Gastroesophageal sphincter (tissue), 4 donors: Measurements from ENCODE around the gene NKIRAS2. TPM values are rescaled to one million over a fixed set of nuclear protein-coding genes. Genes with fewer than 3 reads are reported as not detected.

ENCODE experiments used
- ATAC-seq: fragments of 150-250 bp; one replicate; pipeline ENCODE4 v1.9.1; 2016; ENCODE audit warnings: mild to moderate bottlenecking, moderate library complexity
- H3K27ac ChIP-seq, 4 donors: fragments of 200-600 bp; sonication (generic) in 3 of 4; 1 replicate in 3 of 4; 2 replicates in 1 of 4; pipeline ENCODE4 v1.5.1; 2016 to 2019
- H3K27me3 ChIP-seq: fragments of 200-600 bp; sonication (generic); one replicate; pipeline ENCODE4 v1.5.1; 2019
- H3K36me3 ChIP-seq, 2 donors: fragments of 200-600 bp; sonication (generic); one replicate each; pipeline ENCODE4 v1.5.1; 2019; ENCODE audit warnings: control low read depth in 1 of 2
- H3K4me1 ChIP-seq, 3 donors: fragments of 200-600 bp; sonication (generic); 1 replicate in 2 of 3; 2 replicates in 1 of 3; pipeline ENCODE4 v1.5.1; 2016 to 2019; ENCODE audit warnings: control low read depth in 2 of 3
- H3K4me3 ChIP-seq, 2 donors: fragments of 200-600 bp; sonication (generic); one replicate each; pipeline ENCODE4 v1.5.1; 2019; ENCODE audit warnings: mild to moderate bottlenecking in 1 of 2, moderate library complexity in 1 of 2
- H3K9me3 ChIP-seq, 3 donors: fragments of 200-600 bp; sonication (generic); one replicate each; pipeline ENCODE4 v1.5.1; 2017 to 2019; ENCODE audit warnings: control low read depth in 2 of 3
- CTCF ChIP-seq, 4 experiments: fragments of 200-600 bp in 2 of 4; fragments of 450-650 bp in 2 of 4; sonication (generic) in 1 of 4; IDR thresholded peaks; one replicate each; pipeline ENCODE4 v1.5.1; 2017 to 2019; ENCODE audit warnings: antibody characterized with exemption in 4 of 4, mild to moderate bottlenecking in 2 of 4, moderate library complexity in 2 of 4
- EP300 ChIP-seq: sonication (generic); formaldehyde crosslinking; IDR thresholded peaks from one replicate; pipeline ENCODE4 v1.6.1; 2017; ENCODE audit warnings: antibody characterized with exemption, mild to moderate bottlenecking
- POLR2A ChIP-seq, 2 donors: fragments of 450-650 bp; IDR thresholded peaks; one replicate each; pipeline ENCODE4 v1.6.1; 2017; ENCODE audit warnings: antibody characterized with exemption in 2 of 2, mild to moderate bottlenecking in 2 of 2, moderate library complexity in 1 of 2
- POLR2AphosphoS5 ChIP-seq: sonication (generic); formaldehyde crosslinking; IDR thresholded peaks from one replicate; pipeline ENCODE4 v1.6.1; 2017; ENCODE audit warnings: antibody characterized with exemption
- WGBS, 2 donors: methylation state at CpG; one replicate each; pipeline ENCODE4 v1.1.5; 2018; ENCODE audit warnings: low coverage in 1 of 2; 5-methylcytosine and 5-hydroxymethylcytosine counted together
- total RNA-seq, 4 donors: library from RNA; depleted of rRNA; stranded (reverse); fragments of >200 nt; gene quantifications; one replicate each; pipeline ENCODE4 v1.1.0, GENCODE V29; 2016

The NKIRAS2 gene
- total RNA-seq, 4 donors from 2014 or later, result 40.1 to 72.3 (median 52.8) TPM

GRCh38 chr17:42047343-42047742 is 27.5 kb downstream of the NKIRAS2 start:
- WGBS, 2 donors, result 72 to 100% methylated on average over 3 to 8 of the region's 12 CpGs
- H3K9me3 ChIP-seq, result no peaks in the 10 kb centered on the region
- no peak overlapping the region for H3K4me3 ChIP-seq
- H3K4me1 ChIP-seq, result peaks cover 0 to 15% (median 9%) of the 10 kb centered on the region in 3 donors
- peaks cover 7% of the 10 kb centered on the region for H3K27me3 ChIP-seq
- TF ChIP-seq POLR2AphosphoS5, result no peak
- no peak for TF ChIP-seq EP300
- no peak for TF ChIP-seq CTCF (IDR thresholded peaks at IDR 0.05)
- no peak for TF ChIP-seq POLR2A (IDR thresholded peaks at IDR 0.05)
- H3K27ac ChIP-seq, result no peak overlapping the region
- no peaks in the 10 kb centered on the region for H3K36me3 ChIP-seq
- no peak for ATAC-seq

- H3K27ac ChIP-seq, result peak overlapping the region in 1 of 4 donors; percentile 71
- no peaks in the 10 kb centered on the region for H3K9me3 ChIP-seq
- peak overlapping the region; percentile 47 to 73 for H3K4me3 ChIP-seq
- peaks cover 32% of the 10 kb centered on the region for H3K27me3 ChIP-seq
- no CpG with 5 or more reads among the region's 7 CpGs for WGBS, 2 donors
- ATAC-seq, result no peak
- H3K4me1 ChIP-seq, result peaks cover 0 to 15% (median 9%) of the 10 kb centered on the region in 3 donors
- no peak for TF ChIP-seq POLR2A (IDR thresholded peaks at IDR 0.05)
- no peak for TF ChIP-seq POLR2AphosphoS5
- no peak for TF ChIP-seq EP300
- no peak for TF ChIP-seq CTCF (IDR thresholded peaks at IDR 0.05)
- no peaks in the 10 kb centered on the region for H3K36me3 ChIP-seq
These were observed 30.0 kb downstream of the NKIRAS2 start for GRCh38 chr17:42049834-42050392.

GRCh38 chr17:42050393-42051012 is 30.6 kb downstream of the NKIRAS2 start, which contains the start of gene C17orf113:
Gene C17orf113, minus strand, starts transcription at chr17:42050601. Its CDS starts 7,225 bp downstream, at chr17:42043376.
- WGBS, 2 donors, result 13% methylated on average over 4 of the region's 65 CpGs; no CpG with 5 or more reads in 1 of the 2 donors
- no peaks in the 10 kb centered on the region for H3K36me3 ChIP-seq
- peak; percentile 66 for ATAC-seq
- H3K4me3 ChIP-seq, result peak within 1 kb of the TSS; percentile 47 to 73
- H3K27me3 ChIP-seq, result peaks cover 38% of the 10 kb centered on the region
- H3K4me1 ChIP-seq, result peaks cover 0 to 15% (median 9%) of the 10 kb centered on the region in 3 donors
- H3K27ac ChIP-seq, result peak within 1 kb of the TSS in 1 of 4 donors; percentile 71
- no peaks in the 10 kb centered on the region for H3K9me3 ChIP-seq
- no peak for TF ChIP-seq EP300
- TF ChIP-seq POLR2A (IDR thresholded peaks at IDR 0.05), result no peak
- no peak for TF ChIP-seq POLR2AphosphoS5
- TF ChIP-seq CTCF (IDR thresholded peaks at IDR 0.05), result peak in 3 of 4 experiments; percentile 23 to 46 (median 25)

- Histone ChIP-seq H3K9me3 (no peaks in the 10 kb centered on the region), H3K36me3 (no peaks in the 10 kb centered on the region), H3K27me3 (peaks cover 43% of the 10 kb centered on the region), H3K4me3 (peak overlapping the region; percentile 47 to 73), H3K4me1 (peaks cover 0 to 15% (median 9%) of the 10 kb centered on the region in 3 donors), H3K27ac (peak overlapping the region in 1 of 4 donors; percentile 71)
- TF ChIP-seq CTCF (IDR thresholded peaks at IDR 0.05) (no peak), POLR2A (IDR thresholded peaks at IDR 0.05) (no peak), EP300 (no peak), POLR2AphosphoS5 (no peak)
- no peak for ATAC-seq
- whole genome bisulfite sequencing, 2 donors, result 59 to 76% methylated on average over 5 to 6 of the region's 8 CpGs
These were observed 31.1 kb downstream of the NKIRAS2 start for GRCh38 chr17:42051013-42051400.
